ENCODE results near the gene RBFOX2. TPM values are rescaled to one million over a fixed set of nuclear protein-coding genes. Genes with fewer than 3 reads are reported as not detected.

Gene RBFOX2
- total and polyA plus RNA-seq, 2 donors (not counting 1 experiment from before 2014, with no cell fraction given) = not detected

- ChIA-PET POLR2A (no interaction called here), CTCF (interaction anchor here (0.7 kb wide), 1 partner anchor 240 kb away, joined by 3 read pairs; no protein-coding TSS in a partner anchor)
- Histone ChIP-seq H3K27me3 (replicated peaks in 1 of 4; ENCODE audit: control extremely low read depth in 1 of 4, control insufficient read depth in 3 of 4, insufficient read depth in 4 of 4, low read length in 3 of 4) (no peaks in the 10 kb centered on the region), H4K20me1 (ENCODE audit: control insufficient read depth, insufficient read depth, low read length, poor library complexity, severe bottlenecking) (no peaks in the 10 kb centered on the region), H3K36me3 (replicated peaks in 1 of 2; ENCODE audit: control extremely low read depth in 1 of 2, control insufficient read depth in 1 of 2, extremely low read depth in 1 of 2, insufficient read depth in 2 of 2, low read length in 1 of 2) (no peaks in the 10 kb centered on the region), H3K4me3 (ENCODE audit: control extremely low read depth in 1 of 5, extremely low read depth in 1 of 5, insufficient read depth in 1 of 5, low read depth in 2 of 5, low read length in 4 of 5) (no peak overlapping the region), H3K79me2 (ENCODE audit: control insufficient read depth, insufficient read depth, low read length) (no peaks in the 10 kb centered on the region), H3K4me2 (replicated peaks; ENCODE audit: low read depth, low read length, poor library complexity, severe bottlenecking) (no peak overlapping the region), H3K4me1 (ENCODE audit: control insufficient read depth in 2 of 2, insufficient read depth in 2 of 2, low read length in 2 of 2) (no peaks in the 10 kb centered on the region), H3K9me3 (ENCODE audit: control extremely low read depth in 1 of 3, control insufficient read depth in 2 of 3, insufficient read depth in 1 of 3, low read length in 2 of 3) (no peaks in the 10 kb centered on the region), H3K27ac (ENCODE audit: low read length in 2 of 2) (no peak overlapping the region), H2AFZ (ENCODE audit: insufficient read depth, low read depth, low read length, poor library complexity, severe bottlenecking) (no peak overlapping the region), H3K9ac (ENCODE audit: low read length) (no peak overlapping the region)
- Mint-ChIP-seq H3K4me1 (peaks cover 5% of the 10 kb centered on the region), H3K9me3 (ENCODE audit: insufficient read depth) (no peaks in the 10 kb centered on the region), H3K27me3 (peaks cover 5% of the 10 kb centered on the region), H3K4me3 (no peak overlapping the region), H3K27ac (no peak overlapping the region)
- TF ChIP-seq EZH2 (IDR thresholded peaks at IDR 0.05; ENCODE audit: borderline replicate concordance, insufficient read depth, low read depth, low read length, poor library complexity, severe bottlenecking) = no peak
- no peak for TF ChIP-seq CTCF (IDR thresholded peaks at IDR 0.05)
- ATAC-seq (ENCODE audit: low read depth) = no peak
- DNase-seq = no peak
- intact Hi-C loops (cut with micrococcal nuclease) = no loop called here
- no CpG with 5 or more reads among the region's 2 CpGs for WGBS (ENCODE audit: insufficient coverage)
These were observed 144.1 kb downstream of the RBFOX2 start for GRCh38 chr22:35884529-35884928.

- H3K9ac ChIP-seq (ENCODE audit: low read length) = no peak overlapping the region
- DNase-seq = no peak
These were observed 145.5 kb downstream of the RBFOX2 start for GRCh38 chr22:35883031-35883620.

More at GRCh38 chr22:35883031-35883620, 145.5 kb downstream of the RBFOX2 start:
- ATAC-seq (ENCODE audit: low read depth) = no peak
- CTCF ChIA-PET = no interaction called here
- Histone ChIP-seq H3K9me3 (ENCODE audit: control extremely low read depth in 1 of 3, control insufficient read depth in 2 of 3, insufficient read depth in 1 of 3, low read length in 2 of 3) (no peaks in the 10 kb centered on the region), H3K36me3 (replicated peaks in 1 of 2; ENCODE audit: control extremely low read depth in 1 of 2, control insufficient read depth in 1 of 2, extremely low read depth in 1 of 2, insufficient read depth in 2 of 2, low read length in 1 of 2) (no peaks in the 10 kb centered on the region), H3K27me3 (replicated peaks in 1 of 4; ENCODE audit: control extremely low read depth in 1 of 4, control insufficient read depth in 3 of 4, insufficient read depth in 4 of 4, low read length in 3 of 4) (no peaks in the 10 kb centered on the region), H3K79me2 (ENCODE audit: control insufficient read depth, insufficient read depth, low read length) (no peaks in the 10 kb centered on the region), H4K20me1 (ENCODE audit: control insufficient read depth, insufficient read depth, low read length, poor library complexity, severe bottlenecking) (no peaks in the 10 kb centered on the region), H3K4me3 (ENCODE audit: control extremely low read depth in 1 of 5, extremely low read depth in 1 of 5, insufficient read depth in 1 of 5, low read depth in 2 of 5, low read length in 4 of 5) (no peak overlapping the region), H3K27ac (ENCODE audit: low read length in 2 of 2) (no peak overlapping the region), H3K4me2 (replicated peaks; ENCODE audit: low read depth, low read length, poor library complexity, severe bottlenecking) (no peak overlapping the region), H3K4me1 (ENCODE audit: control insufficient read depth in 2 of 2, insufficient read depth in 2 of 2, low read length in 2 of 2) (no peaks in the 10 kb centered on the region), H2AFZ (ENCODE audit: insufficient read depth, low read depth, low read length, poor library complexity, severe bottlenecking) (no peak overlapping the region)
- 82% methylated on average over 5 of the region's 5 CpGs for WGBS (ENCODE audit: insufficient coverage)
- Mint-ChIP-seq H3K4me1 (peaks cover 5% of the 10 kb centered on the region), H3K9me3 (ENCODE audit: insufficient read depth) (no peaks in the 10 kb centered on the region), H3K27ac (no peak overlapping the region), H3K27me3 (no peaks in the 10 kb centered on the region), H3K4me3 (no peak overlapping the region)
- intact Hi-C loops (cut with micrococcal nuclease) = no loop called here
- POLR2A ChIA-PET = no interaction called here
- TF ChIP-seq EZH2 (IDR thresholded peaks at IDR 0.05; ENCODE audit: borderline replicate concordance, insufficient read depth, low read depth, low read length, poor library complexity, severe bottlenecking) (no peak), CTCF (IDR thresholded peaks at IDR 0.05) (no peak)

All from B cell (primary cell).